HG03575 (cell line): Measurements from ENCODE around the gene HSPA12B.

Experiments used
- ATAC-seq: cut with Tn5 transposase; IDR thresholded peaks from one replicate; pipeline ENCODE4 v1.9.1; 2021; ENCODE audit not compliant: unreplicated experiment, insufficient number of reproducible peaks, low FRiP score; ENCODE audit errors: extremely low read depth

Gene HSPA12B

GRCh38 chr20:3727401-3728021 lies 5.0 kb upstream of the HSPA12B start:
- ATAC-seq = no peak

GRCh38 chr20:3728354-3728753 lies 4.1 kb upstream of the HSPA12B start:
- no peak for ATAC-seq

- ATAC-seq = no peak
Observed at GRCh38 chr20:3728876-3729275, 3.6 kb upstream of the HSPA12B start.

GRCh38 chr20:3729378-3729777 lies 3.1 kb upstream of the HSPA12B start:
- no peak for ATAC-seq

GRCh38 chr20:3729811-3730540 lies 2.5 kb upstream of the HSPA12B start:
- no peak for ATAC-seq

GRCh38 chr20:3730803-3731672 lies 1.4 kb upstream of the HSPA12B start:
- ATAC-seq = no peak

GRCh38 chr20:3731944-3732326 lies 550 bp upstream of the HSPA12B start:
- ATAC-seq = no peak

- no peak for ATAC-seq
Observed at GRCh38 chr20:3733119-3733995, 872 bp downstream of the HSPA12B start.

- no peak for ATAC-seq
Observed at GRCh38 chr20:3734111-3734843, 1.8 kb downstream of the HSPA12B start.

- ATAC-seq = no peak
Observed at GRCh38 chr20:3735768-3736167, 3.3 kb downstream of the HSPA12B start.

GRCh38 chr20:3738111-3739053 lies 5.9 kb downstream of the HSPA12B start:
- ATAC-seq = no peak

GRCh38 chr20:3739054-3739925 lies 6.8 kb downstream of the HSPA12B start:
- no peak for ATAC-seq

GRCh38 chr20:3739926-3740451 lies 7.5 kb downstream of the HSPA12B start:
- no peak for ATAC-seq

GRCh38 chr20:3740615-3741301 lies 8.3 kb downstream of the HSPA12B start:
- ATAC-seq = no peak

- no peak for ATAC-seq
Observed at GRCh38 chr20:3741836-3742458, 9.5 kb downstream of the HSPA12B start.
